ENCODE measurements around the gene RC3H1.

The RC3H1 gene

DNA sequence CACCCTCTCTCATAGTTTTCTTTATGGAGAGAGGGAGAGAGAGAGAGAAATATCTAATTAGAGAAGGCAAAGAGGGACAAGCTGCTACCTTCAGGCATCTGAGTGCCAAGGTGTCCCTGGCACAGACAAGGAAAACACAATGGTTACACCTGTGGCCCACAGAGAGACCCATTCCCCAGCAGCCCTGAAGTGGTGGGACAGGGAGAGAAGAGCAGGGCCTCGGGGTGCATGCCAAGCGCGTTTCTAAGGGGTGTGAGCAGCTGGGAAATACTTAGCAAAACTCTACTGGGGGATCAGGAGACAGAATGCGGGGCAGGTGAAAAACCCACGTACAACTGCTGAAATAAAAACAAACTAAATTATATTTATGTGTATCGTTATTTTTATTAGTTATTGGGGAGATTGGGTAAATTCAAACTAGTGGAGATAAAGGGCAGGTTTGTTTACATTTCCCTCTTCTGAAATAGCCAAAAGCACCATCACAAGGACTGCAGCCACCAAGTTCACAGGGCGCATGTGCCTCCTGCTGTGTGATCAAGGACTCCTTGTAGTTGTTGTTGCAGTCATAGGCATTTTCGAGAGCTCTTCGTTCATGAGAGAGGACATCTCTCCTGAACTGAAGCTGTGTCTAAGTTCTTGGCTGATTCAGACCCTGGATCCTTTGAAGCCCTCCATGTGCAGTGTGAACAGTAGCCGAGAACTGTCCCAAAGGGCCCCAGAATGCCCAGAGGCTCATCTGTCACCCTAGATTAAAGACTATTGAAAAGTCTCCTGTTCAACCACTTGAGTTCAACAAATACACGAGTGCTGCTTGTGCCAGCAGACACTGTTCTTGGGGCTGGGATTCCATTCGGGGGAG, 104.3 kb downstream of the RC3H1 start:
- TF ChIP-seq, protein P1, sequence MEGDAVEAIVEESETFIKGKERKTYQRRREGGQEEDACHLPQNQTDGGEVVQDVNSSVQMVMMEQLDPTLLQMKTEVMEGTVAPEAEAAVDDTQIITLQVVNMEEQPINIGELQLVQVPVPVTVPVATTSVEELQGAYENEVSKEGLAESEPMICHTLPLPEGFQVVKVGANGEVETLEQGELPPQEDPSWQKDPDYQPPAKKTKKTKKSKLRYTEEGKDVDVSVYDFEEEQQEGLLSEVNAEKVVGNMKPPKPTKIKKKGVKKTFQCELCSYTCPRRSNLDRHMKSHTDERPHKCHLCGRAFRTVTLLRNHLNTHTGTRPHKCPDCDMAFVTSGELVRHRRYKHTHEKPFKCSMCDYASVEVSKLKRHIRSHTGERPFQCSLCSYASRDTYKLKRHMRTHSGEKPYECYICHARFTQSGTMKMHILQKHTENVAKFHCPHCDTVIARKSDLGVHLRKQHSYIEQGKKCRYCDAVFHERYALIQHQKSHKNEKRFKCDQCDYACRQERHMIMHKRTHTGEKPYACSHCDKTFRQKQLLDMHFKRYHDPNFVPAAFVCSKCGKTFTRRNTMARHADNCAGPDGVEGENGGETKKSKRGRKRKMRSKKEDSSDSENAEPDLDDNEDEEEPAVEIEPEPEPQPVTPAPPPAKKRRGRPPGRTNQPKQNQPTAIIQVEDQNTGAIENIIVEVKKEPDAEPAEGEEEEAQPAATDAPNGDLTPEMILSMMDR (IDR thresholded peaks at IDR 0.05; ENCODE audit: extremely low read depth, missing control alignments), result no peak
- DNase-seq (ENCODE audit: low spot score), result no peak

DNA sequence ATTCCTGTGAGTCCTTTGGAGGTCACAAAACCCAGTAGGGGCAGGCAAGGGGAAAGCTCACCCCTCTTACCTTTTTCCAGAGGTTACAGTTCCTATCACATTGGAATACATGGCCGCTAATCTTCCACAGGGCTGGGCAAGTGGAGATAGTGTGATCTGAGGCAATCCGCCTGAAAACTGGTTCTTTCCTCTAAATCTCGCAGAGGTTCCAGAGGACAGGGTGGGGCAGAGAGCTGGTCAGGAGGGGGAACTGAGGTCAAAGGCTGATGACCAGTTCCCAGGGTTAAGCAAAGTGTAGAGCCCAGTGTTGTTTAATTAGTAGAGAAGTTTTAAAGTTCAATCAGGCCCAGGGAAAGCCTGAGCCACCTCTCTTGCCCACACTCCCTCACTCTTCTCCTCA, 105.0 kb downstream of the RC3H1 start, which contains the start of gene SERPINC1:
Gene SERPINC1, minus strand, starts transcription at position 179 of the 400 bp plus-strand sequence. Its CDS starts 68 bp downstream, at position 111.
- TF ChIP-seq, protein P1 (IDR thresholded peaks at IDR 0.05; ENCODE audit: extremely low read depth, missing control alignments), result no peak
- no peak for DNase-seq (ENCODE audit: low spot score)

DNA sequence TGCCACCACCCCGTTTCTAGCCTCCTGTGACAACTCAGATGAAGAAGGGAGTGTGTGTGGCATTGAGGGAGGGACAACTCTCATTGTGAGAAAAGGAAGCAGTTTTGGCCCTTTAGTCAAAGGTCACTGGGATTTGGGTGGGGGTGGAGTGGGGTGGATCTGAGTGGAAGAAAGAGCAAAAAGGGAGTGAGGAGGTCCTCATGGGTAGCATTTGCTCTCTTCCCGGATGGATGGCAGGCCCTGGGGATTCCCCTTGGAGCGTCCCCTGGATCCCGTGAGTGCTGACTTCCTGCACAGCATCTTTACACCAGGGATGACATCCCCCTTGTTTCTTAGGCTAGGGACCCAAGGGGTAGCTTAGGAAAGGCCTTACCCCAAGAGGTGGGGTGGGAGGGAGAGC, 105.5 kb downstream of the RC3H1 start:
- TF ChIP-seq, protein P1 (IDR thresholded peaks at IDR 0.05; ENCODE audit: extremely low read depth, missing control alignments), result no peak
- DNase-seq (ENCODE audit: low spot score), result no peak

DNA sequence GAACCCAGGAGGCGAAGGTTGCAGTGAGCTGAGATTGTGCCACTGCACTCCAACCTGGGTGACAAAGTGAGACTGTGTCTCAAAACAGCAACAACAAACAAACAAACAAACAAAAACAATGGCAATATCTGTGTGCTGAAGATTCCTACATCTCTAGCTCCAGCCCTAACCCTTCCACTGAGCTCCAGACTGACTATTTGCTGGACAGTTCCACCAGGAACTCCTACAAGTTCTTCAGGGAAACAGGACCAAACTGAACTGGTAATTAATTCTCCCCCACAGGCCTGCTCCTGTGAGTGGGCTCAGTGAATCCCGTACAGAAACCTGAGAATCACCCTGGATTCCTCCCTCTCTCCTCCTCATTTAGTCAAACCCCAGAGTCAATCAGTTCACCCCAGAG, 106.6 kb downstream of the RC3H1 start:
- TF ChIP-seq, protein P1 (IDR thresholded peaks at IDR 0.05; ENCODE audit: extremely low read depth, missing control alignments), result no peak
- no peak for DNase-seq (ENCODE audit: low spot score)

DNA sequence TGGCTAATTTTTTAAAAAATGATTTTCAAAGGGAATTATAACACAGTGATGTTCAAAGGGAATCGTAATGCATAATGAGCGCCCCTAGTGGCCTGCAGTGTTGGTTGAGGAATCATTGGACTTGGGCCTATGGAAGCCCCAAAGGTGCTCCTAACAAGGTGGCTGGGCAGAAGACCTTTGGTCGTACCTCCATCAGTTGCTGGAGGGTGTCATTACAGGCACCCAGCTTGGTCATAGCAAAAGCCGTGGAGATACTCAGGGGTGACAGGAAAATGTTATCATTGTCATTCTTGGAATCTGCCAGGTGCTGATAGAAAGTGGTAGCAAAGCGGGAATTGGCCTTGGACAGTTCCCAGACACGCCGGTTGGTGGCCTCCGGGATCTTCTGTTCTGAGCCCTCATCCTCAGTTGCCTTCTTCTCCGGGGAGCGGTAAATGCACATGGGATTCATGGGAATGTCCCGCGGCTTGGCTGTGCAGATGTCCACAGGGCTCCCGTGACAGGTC, 107.7 kb downstream of the RC3H1 start:
- DNase-seq (ENCODE audit: low spot score), result peak; percentile 44
- TF ChIP-seq, protein P1 (IDR thresholded peaks at IDR 0.05; ENCODE audit: extremely low read depth, missing control alignments), result peak; percentile 77

DNA sequence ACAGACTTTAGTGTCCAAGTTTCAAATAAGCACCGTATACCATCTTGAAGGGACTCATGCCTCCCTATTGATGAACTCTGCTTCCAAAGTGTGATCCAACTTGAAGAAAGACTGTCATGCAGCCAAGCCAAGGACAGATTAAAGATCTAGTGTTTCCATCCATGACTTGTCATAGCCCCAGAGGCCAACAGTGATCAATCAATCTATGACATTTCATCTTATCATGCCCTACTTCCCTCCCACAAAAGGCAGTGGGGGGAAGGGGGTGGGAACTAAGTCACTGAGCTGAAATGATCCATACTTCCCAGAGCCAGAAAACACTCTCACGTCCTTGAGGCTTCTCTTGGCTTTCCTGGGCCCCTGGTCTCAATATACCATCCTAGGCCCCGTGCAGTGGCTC, 109.0 kb downstream of the RC3H1 start:
- TF ChIP-seq, protein P1 (IDR thresholded peaks at IDR 0.05; ENCODE audit: extremely low read depth, missing control alignments), result no peak
- no peak for DNase-seq (ENCODE audit: low spot score)

DNA sequence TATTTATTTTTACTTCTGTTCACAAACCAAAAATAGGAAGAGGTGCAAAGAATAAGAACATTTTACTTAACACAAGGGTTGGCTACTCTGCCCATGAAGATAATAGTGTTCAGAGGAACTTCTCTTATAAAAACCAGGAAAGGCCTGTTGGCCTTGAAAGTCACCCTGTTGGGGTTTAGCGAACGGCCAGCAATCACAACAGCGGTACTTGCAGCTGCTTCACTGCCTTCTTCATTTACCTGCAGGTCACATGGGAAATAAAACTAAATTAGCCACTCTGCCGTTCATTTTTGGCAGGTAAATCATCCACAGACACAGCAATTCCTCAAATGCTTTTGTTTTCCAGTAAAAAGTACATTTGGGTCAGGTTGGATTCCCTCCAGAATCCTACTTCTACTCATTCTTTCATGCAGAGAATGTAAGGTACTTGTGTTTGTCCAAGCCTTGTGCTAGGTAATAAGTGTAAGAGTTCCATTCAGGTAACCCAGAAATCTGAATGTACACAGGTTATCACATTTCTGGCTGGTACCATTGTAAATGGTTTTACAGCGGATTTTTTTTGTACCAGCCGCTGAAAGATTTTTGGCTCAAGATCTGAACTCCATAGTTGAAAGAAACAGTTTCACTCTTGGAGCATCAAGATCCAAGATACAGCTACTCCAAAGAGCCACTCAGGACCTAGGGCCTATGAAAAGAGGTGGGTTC, 118.2 kb downstream of the RC3H1 start:
- no peak for DNase-seq (ENCODE audit: low spot score)
- TF ChIP-seq, protein P1 (IDR thresholded peaks at IDR 0.05; ENCODE audit: extremely low read depth, missing control alignments), result no peak
